Vagina (tissue), 2 donors: ENCODE results near the gene IPO4.

Experiments
- CTCF ChIP-seq, 3 experiments: fragments of 450-650 bp in 2 of 3; fragments of 200-600 bp in 1 of 3; sonication (generic) in 1 of 3; IDR thresholded peaks; one replicate each; pipeline ENCODE4 v1.5.1; 2017 to 2019; ENCODE audit warnings: antibody characterized with exemption in 3 of 3, mild to moderate bottlenecking in 2 of 3, moderate library complexity in 2 of 3
- POLR2A ChIP-seq, 2 donors: fragments of 450-650 bp; IDR thresholded peaks; one replicate each; pipeline ENCODE4 v1.6.1; 2017; ENCODE audit warnings: antibody characterized with exemption in 2 of 2, mild to moderate bottlenecking in 2 of 2, moderate library complexity in 2 of 2
- POLR2AphosphoS5 ChIP-seq, 2 donors: sonication (generic); formaldehyde crosslinking; IDR thresholded peaks; one replicate each; pipeline ENCODE4 v1.9.0; 2017; ENCODE audit warnings: antibody characterized with exemption in 2 of 2, mild to moderate bottlenecking in 2 of 2, low read depth in 1 of 2; ENCODE audit not compliant: insufficient read depth in 1 of 2

DNA sequence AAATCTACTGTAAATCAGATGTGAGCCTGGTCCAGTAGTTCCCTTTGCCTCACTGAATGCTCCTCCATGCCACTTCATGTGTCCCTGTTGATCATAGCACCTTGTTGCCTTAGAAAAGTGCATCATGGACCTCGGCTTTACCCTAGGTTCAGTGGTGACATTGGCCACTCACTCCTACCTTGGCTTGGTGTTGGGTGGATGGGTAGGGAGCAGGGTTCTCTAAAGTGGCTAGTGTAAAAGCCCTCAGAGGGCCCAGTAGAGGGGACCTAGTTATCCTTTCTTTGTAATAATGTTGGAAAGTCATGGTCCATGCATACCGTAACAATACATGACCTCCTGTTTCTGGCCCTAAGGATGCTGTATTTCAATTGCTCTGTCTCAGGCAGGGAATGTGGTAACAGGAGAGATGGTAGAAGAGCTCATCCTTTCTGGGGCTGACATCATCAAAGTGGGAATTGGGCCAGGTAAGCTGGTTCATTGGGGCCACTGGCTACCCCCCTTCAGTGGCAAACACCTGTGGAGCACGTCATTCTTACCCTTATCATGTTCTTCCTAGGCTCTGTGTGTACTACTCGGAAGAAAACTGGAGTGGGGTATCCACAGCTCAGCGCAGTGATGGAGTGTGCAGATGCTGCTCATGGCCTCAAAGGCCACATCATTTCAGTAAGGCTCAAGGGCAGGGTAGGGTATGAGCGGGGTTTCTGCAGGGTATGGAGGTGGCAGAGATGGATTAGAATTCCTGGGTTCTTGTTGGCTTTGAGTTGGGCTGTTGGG, 48.3 kb upstream of the IPO4 start:
- TF ChIP-seq CTCF (IDR thresholded peaks at IDR 0.05): no peak
- TF ChIP-seq POLR2AphosphoS5 (IDR thresholded peaks at IDR 0.05; ENCODE audit: insufficient read depth in 1 of 2, low read depth in 1 of 2): no peak
- no peak for TF ChIP-seq POLR2A (IDR thresholded peaks at IDR 0.05)
